Right atrium auricular region (tissue), 2 donors: ENCODE data around the gene CALHM1. TPM values are rescaled to one million over a fixed set of nuclear protein-coding genes. Genes with fewer than 3 reads are reported as not detected.

Experiments used
- DNase-seq: peaks from one replicate; pipeline ENCODE4 v3.0.0-alpha.2; 2019; ENCODE audit warnings: low spot score
- H3K27ac ChIP-seq, 2 donors: fragments of 200-600 bp; sonication (generic); 1 replicate in 1 of 2; 2 replicates in 1 of 2; pipeline ENCODE4 v1.5.1; 2016 to 2019
- H3K27me3 ChIP-seq, 2 donors: fragments of 200-600 bp; sonication (generic); one replicate each; pipeline versions ENCODE4 v1.5.1 to v1.6.0; 2017 to 2019
- H3K36me3 ChIP-seq: fragments of 200-600 bp; sonication (generic); one replicate; pipeline ENCODE4 v1.5.1; 2016
- H3K4me1 ChIP-seq, 2 donors: fragments of 200-600 bp; sonication (generic); one replicate each; pipeline versions ENCODE4 v1.5.1 to v1.6.0; 2017 to 2019
- H3K4me3 ChIP-seq, 2 donors: fragments of 200-600 bp; sonication (generic); 1 replicate in 1 of 2; 2 replicates in 1 of 2; pipeline ENCODE4 v1.5.1; 2017 to 2019; ENCODE audit warnings: mild to moderate bottlenecking in 1 of 2, moderate library complexity in 1 of 2
- H3K9me3 ChIP-seq, 2 donors: fragments of 200-600 bp; sonication (generic); one replicate each; pipeline ENCODE4 v1.5.1; 2019
- CTCF ChIP-seq, 2 donors: fragments of 200-600 bp; sonication (generic); IDR thresholded peaks; one replicate each; pipeline ENCODE4 v1.5.1; 2019; ENCODE audit warnings: antibody characterized with exemption in 2 of 2
- total RNA-seq, 2 donors: library from RNA; depleted of rRNA; stranded (reverse); fragments of >200 nt; gene quantifications; one replicate each; pipeline ENCODE4 v1.1.0, GENCODE V29; 2016

Gene CALHM1
- total RNA-seq, 2 donors from 2014 or later, result not detected

GRCh38 chr10:103479135-103479534 lies 20.4 kb upstream of the CALHM1 start, which contains the start of gene CALHM3:
Gene CALHM3, minus strand, starts transcription at chr10:103479240. Its CDS starts 208 bp downstream, at chr10:103479032.
- H3K4me3 ChIP-seq, result no peak within 1 kb of the TSS
- no peak for DNase-seq
- H3K36me3 ChIP-seq, result no peaks in the 10 kb centered on the region
- no peak for TF ChIP-seq CTCF (IDR thresholded peaks at IDR 0.05)
- H3K27me3 ChIP-seq, result no peaks in the 10 kb centered on the region
- H3K27ac ChIP-seq, result no peak within 1 kb of the TSS
- no peaks in the 10 kb centered on the region for H3K9me3 ChIP-seq
- H3K4me1 ChIP-seq, result no peaks in the 10 kb centered on the region

GRCh38 chr10:103478671-103479070 lies 20.0 kb upstream of the CALHM1 start:
- no peaks in the 10 kb centered on the region for H3K36me3 ChIP-seq

GRCh38 chr10:103476046-103476768 lies 17.5 kb upstream of the CALHM1 start:
- Histone ChIP-seq H3K9me3 (no peaks in the 10 kb centered on the region), H3K36me3 (no peaks in the 10 kb centered on the region), H3K4me1 (no peaks in the 10 kb centered on the region), H3K27me3 (no peaks in the 10 kb centered on the region), H3K27ac (no peak overlapping the region), H3K4me3 (no peak overlapping the region)
- no peak for DNase-seq
- TF ChIP-seq CTCF (IDR thresholded peaks at IDR 0.05), result no peak

More at GRCh38 chr10:103478671-103479070, 20.0 kb upstream of the CALHM1 start:
- DNase-seq, result no peak
- no peaks in the 10 kb centered on the region for H3K4me1 ChIP-seq
- H3K9me3 ChIP-seq, result no peaks in the 10 kb centered on the region
- H3K27ac ChIP-seq, result no peak overlapping the region
- no peak for TF ChIP-seq CTCF (IDR thresholded peaks at IDR 0.05)
- H3K4me3 ChIP-seq, result no peak overlapping the region
- H3K27me3 ChIP-seq, result no peaks in the 10 kb centered on the region

DNA sequence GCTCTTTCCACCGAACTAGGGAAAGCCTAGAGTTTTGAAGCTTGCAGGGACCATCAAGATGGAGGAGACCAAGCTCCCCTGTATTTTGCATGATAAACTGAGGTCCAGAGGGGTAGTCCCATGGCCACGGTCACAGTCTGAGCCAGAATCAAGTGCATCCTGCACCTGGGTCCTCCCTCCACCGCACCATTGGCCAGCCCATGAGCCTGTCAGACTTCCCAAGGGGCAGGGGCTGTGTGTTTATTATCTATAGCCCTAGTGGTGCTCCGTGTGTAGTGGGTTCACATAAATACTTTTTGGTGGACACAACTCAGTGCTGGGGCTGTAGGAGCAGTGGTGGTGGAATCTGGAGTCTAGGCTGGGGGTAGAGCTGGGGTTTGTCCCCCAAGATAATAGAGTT lies 16.7 kb upstream of the CALHM1 start:
- Histone ChIP-seq H3K9me3 (no peaks in the 10 kb centered on the region), H3K4me3 (no peak overlapping the region), H3K36me3 (no peaks in the 10 kb centered on the region), H3K4me1 (no peaks in the 10 kb centered on the region), H3K27me3 (no peaks in the 10 kb centered on the region), H3K27ac (no peak overlapping the region)
- no peak for TF ChIP-seq CTCF (IDR thresholded peaks at IDR 0.05)
- no peak for DNase-seq

DNA sequence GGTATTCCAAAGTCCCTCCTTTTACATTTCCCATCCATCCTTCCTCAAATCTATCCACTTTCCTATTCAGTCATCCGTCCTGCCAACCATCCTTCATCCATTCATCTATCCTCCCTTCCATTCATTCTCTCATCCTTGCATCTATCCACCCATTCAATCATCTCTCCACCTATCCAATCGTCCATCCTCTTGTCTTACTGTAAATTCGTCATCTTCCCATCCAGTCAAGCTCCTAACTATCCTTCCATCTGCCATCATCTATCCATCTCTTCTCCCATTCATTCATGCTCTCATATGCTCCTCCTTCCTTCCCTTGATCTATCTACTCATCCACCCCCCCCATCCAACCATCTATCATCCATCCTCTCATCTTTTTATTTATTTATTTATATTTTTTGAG lies 15.4 kb upstream of the CALHM1 start:
- no peak overlapping the region for H3K4me3 ChIP-seq
- no peak for TF ChIP-seq CTCF (IDR thresholded peaks at IDR 0.05)
- DNase-seq, result no peak

DNA sequence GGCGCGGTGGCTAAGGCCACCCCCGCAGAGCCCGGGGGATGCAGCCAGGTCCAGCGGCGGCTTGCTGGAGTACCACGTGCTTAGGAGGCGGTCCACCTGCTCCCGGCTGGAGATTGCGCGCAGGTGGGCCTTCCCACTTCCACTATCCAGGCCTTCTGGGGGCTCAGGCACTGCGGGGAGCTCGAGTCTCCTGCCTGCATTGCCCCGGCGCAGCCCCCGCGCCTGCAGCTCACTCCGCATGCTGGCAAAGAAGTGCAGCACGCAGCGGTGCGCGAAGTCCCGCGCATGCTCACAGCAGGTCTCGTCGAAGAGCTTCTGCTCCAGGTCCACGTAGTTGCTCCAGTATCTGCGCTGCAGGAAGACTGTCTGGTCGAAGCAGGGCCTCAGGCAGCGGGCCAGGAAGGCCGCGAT lies 14.6 kb upstream of the CALHM1 start:
- Histone ChIP-seq H3K36me3 (no peaks in the 10 kb centered on the region), H3K4me3 (no peak overlapping the region), H3K27ac (no peak overlapping the region), H3K27me3 (no peaks in the 10 kb centered on the region), H3K9me3 (no peaks in the 10 kb centered on the region), H3K4me1 (no peaks in the 10 kb centered on the region)
- no peak for DNase-seq
- TF ChIP-seq CTCF (IDR thresholded peaks at IDR 0.05), result no peak

More for the DNA sequence above, 15.4 kb upstream of the CALHM1 start:
- Histone ChIP-seq H3K27me3 (no peaks in the 10 kb centered on the region), H3K4me1 (no peaks in the 10 kb centered on the region), H3K36me3 (no peaks in the 10 kb centered on the region), H3K9me3 (no peaks in the 10 kb centered on the region), H3K27ac (no peak overlapping the region)
